H9 (cell line): ENCODE data around the gene GAS6. TPM values are rescaled to one million over a fixed set of nuclear protein-coding genes. Genes with fewer than 3 reads are reported as not detected.
A peak's percentile ranks its signal among the peaks of the same experiment; 100 is the strongest.

ENCODE experiments used
- DNase-seq: peaks from one replicate; pipeline ENCODE4 v3.0.0-alpha.2; 2017
- H2AFZ ChIP-seq: one replicate; pipeline ENCODE4 v1.6.1; 2013; ENCODE audit warnings: mild to moderate bottlenecking, low read length, control low read depth, moderate library complexity
- H2AK5ac ChIP-seq: 2 replicates; pipeline ENCODE4 v1.6.1; 2013; ENCODE audit warnings: low read length, control low read depth, mixed read lengths; ENCODE audit not compliant: insufficient read length
- H2BK120ac ChIP-seq: one replicate; pipeline ENCODE4 v1.6.1; 2013; ENCODE audit warnings: low read depth, mild to moderate bottlenecking, low read length, control low read depth, inconsistent platforms; ENCODE audit not compliant: poor library complexity, severe bottlenecking
- H2BK12ac ChIP-seq: 2 replicates; pipeline ENCODE4 v1.6.1; 2013; ENCODE audit warnings: low read length, control low read depth, mixed read lengths, low read depth; ENCODE audit not compliant: insufficient read length
- H2BK15ac ChIP-seq: 2 replicates; pipeline ENCODE4 v1.6.1; 2013; ENCODE audit warnings: low read depth, low read length, control low read depth
- H2BK20ac ChIP-seq: one replicate; pipeline ENCODE4 v1.6.1; 2013; ENCODE audit warnings: low read depth, mild to moderate bottlenecking, low read length, control low read depth, inconsistent platforms; ENCODE audit not compliant: poor library complexity, severe bottlenecking
- H2BK5ac ChIP-seq: 2 replicates; pipeline ENCODE4 v1.6.1; 2013; ENCODE audit warnings: low read length, control low read depth, mixed read lengths; ENCODE audit not compliant: insufficient read length
- H3K14ac ChIP-seq: 2 replicates; pipeline ENCODE4 v1.6.1; 2013; ENCODE audit warnings: low read length, control low read depth; ENCODE audit not compliant: insufficient read depth
- H3K18ac ChIP-seq: 2 replicates; pipeline ENCODE4 v1.6.1; 2013; ENCODE audit warnings: low read depth, mild to moderate bottlenecking, mixed read lengths, low read length, control low read depth; ENCODE audit not compliant: insufficient read length
- H3K23ac ChIP-seq: 2 replicates; pipeline ENCODE4 v1.6.1; 2013; ENCODE audit warnings: low read length, control low read depth, mixed read lengths, low read depth; ENCODE audit not compliant: insufficient read length
- H3K23me2 ChIP-seq: 2 replicates; pipeline ENCODE4 v1.6.1; 2013; ENCODE audit warnings: low read depth, mild to moderate bottlenecking, mixed read lengths, low read length, control low read depth; ENCODE audit not compliant: insufficient read length, poor library complexity, severe bottlenecking
- H3K27ac ChIP-seq: 2 replicates; pipeline ENCODE4 v1.5.1; 2013; ENCODE audit warnings: low read length, control low read depth, mixed read lengths, low read depth; ENCODE audit not compliant: insufficient read length
- H3K27me3 ChIP-seq: 2 replicates; pipeline ENCODE4 v1.6.1; 2013; ENCODE audit warnings: low read length, control low read depth, inconsistent platforms; ENCODE audit not compliant: insufficient read depth
- H3K4ac ChIP-seq: 2 replicates; pipeline ENCODE4 v1.6.1; 2013; ENCODE audit warnings: low read depth, mild to moderate bottlenecking, control low read depth, inconsistent platforms, low read length, moderate library complexity
- H3K4me1 ChIP-seq: 2 replicates; pipeline ENCODE4 v1.6.1; 2013; ENCODE audit warnings: low read length, control low read depth, inconsistent platforms; ENCODE audit not compliant: insufficient read depth
- H3K4me2 ChIP-seq: 2 replicates; pipeline ENCODE4 v1.6.1; 2013; ENCODE audit warnings: low read length, control low read depth, mixed read lengths; ENCODE audit not compliant: insufficient read length, insufficient read depth
- H3K56ac ChIP-seq: 2 replicates; pipeline ENCODE4 v1.6.1; 2013; ENCODE audit warnings: low read depth, mild to moderate bottlenecking, mixed read lengths, low read length, control low read depth; ENCODE audit not compliant: insufficient read length
- H3K79me1 ChIP-seq: 2 replicates; pipeline ENCODE4 v1.6.1; 2013; ENCODE audit warnings: low read depth, mild to moderate bottlenecking, moderate library complexity, low read length, control low read depth, inconsistent platforms; ENCODE audit not compliant: insufficient read depth, poor library complexity, severe bottlenecking
- H3K79me2 ChIP-seq: 2 replicates; pipeline ENCODE4 v1.6.1; 2013; ENCODE audit warnings: low read length, control low read depth, inconsistent platforms; ENCODE audit not compliant: insufficient read depth
- H3K9ac ChIP-seq: 2 replicates; pipeline ENCODE4 v1.6.1; 2013; ENCODE audit warnings: low read length, control low read depth, mixed read lengths; ENCODE audit not compliant: insufficient read length; ENCODE audit errors: extremely low read depth
- H3K9me3 ChIP-seq: one replicate; pipeline ENCODE4 v1.6.1; 2013; ENCODE audit warnings: low read depth, low read length, inconsistent platforms; ENCODE audit not compliant: control insufficient read depth
- H3T11ph ChIP-seq: one replicate; pipeline ENCODE4 v1.6.1; 2013; ENCODE audit warnings: mild to moderate bottlenecking, low read length, control low read depth, inconsistent platforms
- H4K20me1 ChIP-seq: one replicate; pipeline ENCODE4 v1.6.1; 2013; ENCODE audit not compliant: control insufficient read depth, insufficient read length, insufficient read depth
- H4K5ac ChIP-seq: 2 replicates; pipeline ENCODE4 v1.6.1; 2013; ENCODE audit warnings: low read depth, mild to moderate bottlenecking, mixed read lengths, low read length, control low read depth; ENCODE audit not compliant: insufficient read length
- H4K8ac ChIP-seq: replicated peaks from 2 replicates; pipeline ENCODE4 v1.6.1; 2013; ENCODE audit warnings: low read length, control low read depth, mixed read lengths, low read depth; ENCODE audit not compliant: insufficient read length
- H4K91ac ChIP-seq: 2 replicates; pipeline ENCODE4 v1.6.1; 2013; ENCODE audit warnings: low read depth, mild to moderate bottlenecking, moderate library complexity, mixed read lengths, low read length, control low read depth; ENCODE audit not compliant: insufficient read length
- H3K27ac Mint-ChIP-seq, 3 experiments: 2 replicates in 2 of 3; 3 replicates in 1 of 3; pipeline ENCODE4 v1.8.0; 2020 to 2021; ENCODE audit warnings: mixed read lengths in 3 of 3, mild to moderate bottlenecking in 1 of 3, moderate library complexity in 1 of 3
- H3K27me3 Mint-ChIP-seq: 2 replicates; pipeline ENCODE4 v1.8.0; 2021; ENCODE audit warnings: low read depth, mild to moderate bottlenecking, moderate library complexity, mixed read lengths
- H3K36me3 Mint-ChIP-seq, 3 experiments: 2 replicates in 2 of 3; 3 replicates in 1 of 3; pipeline ENCODE4 v1.8.0; 2020 to 2021; ENCODE audit warnings: low read depth in 3 of 3, mixed read lengths in 3 of 3; ENCODE audit not compliant: insufficient read depth in 1 of 3
- H3K4me1 Mint-ChIP-seq, 2 experiments: 2 replicates each; pipeline ENCODE4 v1.8.0; 2020; ENCODE audit warnings: mixed read lengths in 2 of 2
- H3K4me3 Mint-ChIP-seq, 2 experiments: 2 replicates in 1 of 2; 3 replicates in 1 of 2; pipeline ENCODE4 v1.8.0; 2020 to 2021; ENCODE audit warnings: mild to moderate bottlenecking in 2 of 2, mixed read lengths in 2 of 2, moderate library complexity in 1 of 2
- H3K9me3 Mint-ChIP-seq, 2 experiments: 2 replicates in 1 of 2; 3 replicates in 1 of 2; pipeline ENCODE4 v1.8.0; 2020; ENCODE audit warnings: mild to moderate bottlenecking in 2 of 2, mixed read lengths in 2 of 2, moderate library complexity in 1 of 2
- WGBS: extraction: QIAGEN DNeasy Blood & Tissue Kit; methylation state at CpG from one replicate; pipeline ENCODE4 v1.1.7; 2013; ENCODE audit warnings: missing lambda C conversion rate, low lambda C conversion rate, mixed read lengths; ENCODE audit not compliant: insufficient read length; ENCODE audit errors: extremely low coverage; 5-methylcytosine and 5-hydroxymethylcytosine counted together
- total RNA-seq: library from RNA; stranded (reverse); gene quantifications from 2 replicates; pipeline ENCODE4 v1.2.1, GENCODE V29; 2021
- TF ChIP-seq, protein P1 (sequence below): fragments of 200-600 bp; sonication (generic); conservative IDR thresholded peaks from 3 replicates; pipeline ENCODE4 v1.8.0; 2021; ENCODE audit warnings: antibody characterized with exemption, mild to moderate bottlenecking

GAS6 gene
- total RNA-seq, 1 experiment from 2014 or later = 20.5 TPM

DNA sequence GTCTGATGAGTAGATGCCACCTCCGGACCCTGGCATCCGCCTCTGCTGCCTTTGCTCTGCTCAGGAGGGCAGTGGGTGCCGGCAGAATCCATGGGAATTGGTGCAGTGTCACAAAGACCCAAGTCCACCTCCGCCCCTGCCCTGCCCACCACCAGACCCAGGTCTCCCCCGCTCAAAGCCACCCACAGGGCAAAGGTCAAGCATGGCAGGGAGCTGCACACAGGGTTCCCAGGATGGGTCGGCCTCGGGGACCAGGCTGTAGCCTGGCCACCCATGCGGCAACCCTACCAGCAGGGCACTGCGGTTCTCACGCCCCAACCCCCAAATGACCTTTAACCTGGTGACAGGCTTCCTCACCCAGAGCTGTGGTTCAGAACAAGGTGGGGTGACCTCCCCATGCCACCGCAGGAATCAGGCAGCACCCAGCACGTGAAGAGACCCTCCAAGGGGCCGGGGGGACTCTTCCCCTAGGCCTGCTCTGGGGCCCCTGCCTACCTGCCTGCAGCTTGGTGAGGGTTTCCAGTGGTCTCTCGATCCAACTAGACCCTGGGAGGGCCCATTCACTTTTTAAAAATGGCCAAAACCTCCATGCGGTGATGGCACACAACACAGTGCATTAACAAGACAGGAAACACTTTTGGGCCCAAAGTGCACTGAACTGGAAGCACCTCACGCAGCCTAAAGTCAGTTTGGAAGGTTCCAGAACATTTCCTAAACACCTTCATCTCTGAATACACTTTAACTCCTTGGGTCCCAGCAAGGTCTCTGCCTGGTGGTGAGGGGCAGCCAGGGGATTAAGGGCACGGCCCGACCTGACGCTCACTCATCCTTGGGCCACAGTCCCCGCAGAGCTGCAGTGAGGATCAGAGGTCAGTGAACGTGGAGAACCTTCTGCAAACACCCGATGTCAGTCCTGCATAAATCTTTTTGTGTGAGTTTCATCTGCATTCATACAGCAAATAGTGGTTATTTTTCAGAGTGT is 11.0 kb downstream of the GAS6 start:
- no peaks in the 10 kb centered on the region for H4K20me1 ChIP-seq
- TF ChIP-seq, protein P1, sequence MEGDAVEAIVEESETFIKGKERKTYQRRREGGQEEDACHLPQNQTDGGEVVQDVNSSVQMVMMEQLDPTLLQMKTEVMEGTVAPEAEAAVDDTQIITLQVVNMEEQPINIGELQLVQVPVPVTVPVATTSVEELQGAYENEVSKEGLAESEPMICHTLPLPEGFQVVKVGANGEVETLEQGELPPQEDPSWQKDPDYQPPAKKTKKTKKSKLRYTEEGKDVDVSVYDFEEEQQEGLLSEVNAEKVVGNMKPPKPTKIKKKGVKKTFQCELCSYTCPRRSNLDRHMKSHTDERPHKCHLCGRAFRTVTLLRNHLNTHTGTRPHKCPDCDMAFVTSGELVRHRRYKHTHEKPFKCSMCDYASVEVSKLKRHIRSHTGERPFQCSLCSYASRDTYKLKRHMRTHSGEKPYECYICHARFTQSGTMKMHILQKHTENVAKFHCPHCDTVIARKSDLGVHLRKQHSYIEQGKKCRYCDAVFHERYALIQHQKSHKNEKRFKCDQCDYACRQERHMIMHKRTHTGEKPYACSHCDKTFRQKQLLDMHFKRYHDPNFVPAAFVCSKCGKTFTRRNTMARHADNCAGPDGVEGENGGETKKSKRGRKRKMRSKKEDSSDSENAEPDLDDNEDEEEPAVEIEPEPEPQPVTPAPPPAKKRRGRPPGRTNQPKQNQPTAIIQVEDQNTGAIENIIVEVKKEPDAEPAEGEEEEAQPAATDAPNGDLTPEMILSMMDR = no peak
- no peak overlapping the region for H3K27ac ChIP-seq
- H3K27me3 ChIP-seq = no peaks in the 10 kb centered on the region
- Mint-ChIP-seq H3K9me3 (no peaks in the 10 kb centered on the region), H3K4me3 (no peak overlapping the region; a peak in 1 of 5 replicates), H3K36me3 (peaks cover 0 to 1% (median 0%) of the 10 kb centered on the region in 3 experiments; a peak in 2 of 7 replicates), H3K4me1 (peaks cover 23 to 28% of the 10 kb centered on the region in 2 experiments), H3K27me3 (no peaks in the 10 kb centered on the region), H3K27ac (no peak overlapping the region; a peak in 1 of 7 replicates)
- H3K4ac ChIP-seq = no peak overlapping the region
- H3T11ph ChIP-seq = no peak overlapping the region
- H2BK12ac ChIP-seq = no peak overlapping the region
- no peak overlapping the region for H4K91ac ChIP-seq
- peak; percentile 19 for DNase-seq
- H2AK5ac ChIP-seq = no peak overlapping the region
- H3K79me2 ChIP-seq = no peaks in the 10 kb centered on the region; the same call in 1 of the 2 replicates
- H3K56ac ChIP-seq = no peak overlapping the region
- no peaks in the 10 kb centered on the region; the same call in 1 of the 2 replicates for H3K4me1 ChIP-seq
- no peak overlapping the region for H3K18ac ChIP-seq
- H3K23ac ChIP-seq = no peak overlapping the region
- H3K23me2 ChIP-seq = no peaks in the 10 kb centered on the region
- no peak overlapping the region for H3K4me2 ChIP-seq
- H2BK20ac ChIP-seq = no peak overlapping the region
- H3K9ac ChIP-seq = no peak overlapping the region
- H2BK120ac ChIP-seq = no peak overlapping the region
- no peak overlapping the region for H2AFZ ChIP-seq
- H2BK5ac ChIP-seq = no peak overlapping the region
- H4K5ac ChIP-seq = no peak overlapping the region
- no peak overlapping the region for H3K14ac ChIP-seq
- no peaks in the 10 kb centered on the region for H3K79me1 ChIP-seq
- H4K8ac ChIP-seq = no peak overlapping the region
- WGBS = no CpG with 5 or more reads among the region's 22 CpGs
- no peak overlapping the region for H2BK15ac ChIP-seq
- H3K9me3 ChIP-seq = no peaks in the 10 kb centered on the region
